Trophoblast cell (in vitro differentiated cells and primary cell): Measurements from ENCODE around the gene PAFAH1B2.

ENCODE experiments used
- DNase-seq, 2 donors: peaks; one replicate each; pipeline ENCODE4 v3.0.0-alpha.2; 2016
- H2AFZ ChIP-seq: 2 replicates; pipeline ENCODE4 v1.6.1; 2013; ENCODE audit warnings: low read length, moderate library complexity, mild to moderate bottlenecking; ENCODE audit not compliant: insufficient read depth, poor library complexity
- H2AK5ac ChIP-seq: 2 replicates; pipeline ENCODE4 v1.6.1; 2013; ENCODE audit warnings: mild to moderate bottlenecking, low read length
- H2BK120ac ChIP-seq: 2 replicates; pipeline ENCODE4 v1.6.1; 2013; ENCODE audit warnings: low read length, mild to moderate bottlenecking, moderate library complexity; ENCODE audit not compliant: insufficient read depth, poor library complexity
- H2BK12ac ChIP-seq: 2 replicates; pipeline ENCODE4 v1.6.1; 2013; ENCODE audit warnings: mild to moderate bottlenecking, low read length, moderate library complexity
- H2BK5ac ChIP-seq: 2 replicates; pipeline ENCODE4 v1.6.1; 2013; ENCODE audit warnings: low read length, low read depth, moderate library complexity, mild to moderate bottlenecking; ENCODE audit not compliant: poor library complexity
- H3K14ac ChIP-seq: 2 replicates; pipeline ENCODE4 v1.6.1; 2013; ENCODE audit warnings: mild to moderate bottlenecking, low read length
- H3K18ac ChIP-seq: 2 replicates; pipeline ENCODE4 v1.6.1; 2013; ENCODE audit warnings: mild to moderate bottlenecking, low read length
- H3K23ac ChIP-seq: 2 replicates; pipeline ENCODE4 v1.6.1; 2013; ENCODE audit warnings: low read length
- H3K27ac ChIP-seq: 2 replicates; pipeline ENCODE4 v1.5.1; 2013; ENCODE audit warnings: low read depth, mild to moderate bottlenecking, inconsistent platforms, low read length, moderate library complexity
- H3K27me3 ChIP-seq: 2 replicates; pipeline ENCODE4 v1.6.1; 2013; ENCODE audit warnings: inconsistent platforms, mild to moderate bottlenecking, low read length, moderate library complexity; ENCODE audit not compliant: insufficient read depth
- H3K36me3 ChIP-seq, 2 experiments: 1 replicate in 1 of 2; 2 replicates in 1 of 2; pipeline ENCODE4 v1.6.1; 2013; ENCODE audit warnings: low read length in 2 of 2, mild to moderate bottlenecking in 2 of 2, moderate library complexity in 1 of 2; ENCODE audit not compliant: insufficient read depth in 2 of 2, control insufficient read depth in 1 of 2
- H3K4ac ChIP-seq: 2 replicates; pipeline ENCODE4 v1.6.1; 2013; ENCODE audit warnings: low read depth, mild to moderate bottlenecking, low read length, moderate library complexity
- H3K4me1 ChIP-seq, 2 experiments: 1 replicate in 1 of 2; 2 replicates in 1 of 2; pipeline ENCODE4 v1.6.1; 2013; ENCODE audit warnings: low read length in 2 of 2, mild to moderate bottlenecking in 2 of 2, moderate library complexity in 1 of 2; ENCODE audit not compliant: insufficient read depth in 2 of 2, control insufficient read depth in 1 of 2
- H3K4me2 ChIP-seq: 2 replicates; pipeline ENCODE4 v1.6.1; 2013; ENCODE audit warnings: inconsistent platforms, mild to moderate bottlenecking, low read length, moderate library complexity
- H3K4me3 ChIP-seq: 2 replicates; pipeline ENCODE4 v1.5.1; 2013; ENCODE audit warnings: mild to moderate bottlenecking, low read depth, low read length, inconsistent platforms
- H3K79me1 ChIP-seq: one replicate; pipeline ENCODE4 v1.6.1; 2013; ENCODE audit warnings: low read length
- H3K79me2 ChIP-seq: 2 replicates; pipeline ENCODE4 v1.6.1; 2013; ENCODE audit warnings: low read length, mild to moderate bottlenecking; ENCODE audit not compliant: control insufficient read depth, insufficient read depth, poor library complexity
- H3K9ac ChIP-seq: 2 replicates; pipeline ENCODE4 v1.6.1; 2013; ENCODE audit warnings: mild to moderate bottlenecking, low read length
- H3K9me3 ChIP-seq: 2 replicates; pipeline ENCODE4 v1.6.1; 2013; ENCODE audit warnings: low read depth, mild to moderate bottlenecking, control low read depth, inconsistent platforms, low read length; ENCODE audit not compliant: insufficient read depth
- H4K12ac ChIP-seq: 2 replicates; pipeline ENCODE4 v1.6.1; 2013; ENCODE audit warnings: low read depth, mild to moderate bottlenecking, low read length, moderate library complexity
- H4K8ac ChIP-seq: 2 replicates; pipeline ENCODE4 v1.6.1; 2013; ENCODE audit warnings: low read depth, mild to moderate bottlenecking, low read length, moderate library complexity
- H4K91ac ChIP-seq: one replicate; pipeline ENCODE4 v1.6.1; 2013; ENCODE audit warnings: low read depth, mild to moderate bottlenecking, low read length, moderate library complexity
- WGBS: extraction: QIAGEN DNeasy Blood & Tissue Kit; methylation state at CpG from one replicate; pipeline ENCODE4 v1.1.7; 2013; ENCODE audit warnings: missing lambda C conversion rate; ENCODE audit not compliant: insufficient read length, insufficient coverage; ENCODE audit errors: extremely low coverage; 5-methylcytosine and 5-hydroxymethylcytosine counted together

PAFAH1B2 gene

GRCh38 chr11:117097014-117097388 is 47.1 kb upstream of the PAFAH1B2 start:
- H2BK120ac ChIP-seq = no peak overlapping the region
- H3K9me3 ChIP-seq = no peaks in the 10 kb centered on the region
- H3K4me2 ChIP-seq = peak overlapping the region; percentile 100
- H4K12ac ChIP-seq = no peak overlapping the region
- WGBS = no CpG with 5 or more reads among the region's 6 CpGs
- no peaks in the 10 kb centered on the region for H3K36me3 ChIP-seq
- H3K4me3 ChIP-seq = no peak overlapping the region
- H3K4me1 ChIP-seq = peaks cover 8 to 18% of the 10 kb centered on the region in 2 experiments
- peak in 1 of 2 donors; percentile 52 for DNase-seq
- H2AFZ ChIP-seq = no peak overlapping the region
- peaks cover 10% of the 10 kb centered on the region for H3K79me2 ChIP-seq
- H2BK12ac ChIP-seq = no peak overlapping the region
- no peak overlapping the region for H4K91ac ChIP-seq
- no peaks in the 10 kb centered on the region for H3K27me3 ChIP-seq
- no peak overlapping the region for H2BK5ac ChIP-seq
- H2AK5ac ChIP-seq = no peak overlapping the region
- no peak overlapping the region for H3K14ac ChIP-seq
- H3K18ac ChIP-seq = no peak overlapping the region
- no peak overlapping the region for H3K9ac ChIP-seq
- H3K79me1 ChIP-seq = peaks cover 10% of the 10 kb centered on the region
- no peak overlapping the region for H3K4ac ChIP-seq
- H3K23ac ChIP-seq = no peak overlapping the region
- H4K8ac ChIP-seq = no peak overlapping the region
- no peak overlapping the region for H3K27ac ChIP-seq

- WGBS = no CpG with 5 or more reads among the region's 65 CpGs
- Histone ChIP-seq H3K4me1 (peaks cover 8 to 18% of the 10 kb centered on the region in 2 experiments), H3K36me3 (no peaks in the 10 kb centered on the region), H3K79me1 (peaks cover 10% of the 10 kb centered on the region), H3K18ac (peak overlapping the region; percentile 98), H3K79me2 (peaks cover 10% of the 10 kb centered on the region), H2BK5ac (peak overlapping the region; percentile 94), H3K27me3 (no peaks in the 10 kb centered on the region), H3K4me3 (peak overlapping the region; percentile 94), H2BK120ac (peak overlapping the region; percentile 90), H2AFZ (peak overlapping the region; percentile 98), H3K9me3 (no peaks in the 10 kb centered on the region), H3K4ac (peak overlapping the region; percentile 96), H4K91ac (peak overlapping the region; percentile 97), H3K9ac (peak overlapping the region; percentile 78), H3K27ac (peak overlapping the region; percentile 79), H4K12ac (peak overlapping the region; percentile 88), H4K8ac (peak overlapping the region; percentile 91), H3K14ac (peak overlapping the region; percentile 97), H2AK5ac (peak overlapping the region; percentile 92), H3K23ac (no peak overlapping the region), H3K4me2 (peak overlapping the region; percentile 100), H2BK12ac (peak overlapping the region; percentile 82)
- peak; percentile 17 to 54 for DNase-seq
Observed at GRCh38 chr11:117097389-117098268, 46.5 kb upstream of the PAFAH1B2 start.

GRCh38 chr11:117098269-117099232 is 45.5 kb upstream of the PAFAH1B2 start, which contains the start of gene SIK3:
SIK3 (minus strand) TSS chr11:117098428; CDS start chr11:117098415, 13 bp downstream.
- peak within 1 kb of the TSS; percentile 97 for H3K14ac ChIP-seq
- H3K4me3 ChIP-seq = peak within 1 kb of the TSS; percentile 94
- peak within 1 kb of the TSS; percentile 92 for H2AK5ac ChIP-seq
- peak within 1 kb of the TSS; percentile 100 for H3K4me2 ChIP-seq
- H2AFZ ChIP-seq = peak within 1 kb of the TSS; percentile 98
- no peaks in the 10 kb centered on the region for H3K27me3 ChIP-seq
- peak within 1 kb of the TSS; percentile 96 for H3K4ac ChIP-seq
- H3K79me2 ChIP-seq = peaks cover 10% of the 10 kb centered on the region
- peak within 1 kb of the TSS; percentile 91 for H4K8ac ChIP-seq
- H3K23ac ChIP-seq = peak within 1 kb of the TSS; percentile 58
- peak within 1 kb of the TSS; percentile 98 for H3K18ac ChIP-seq
- peaks cover 8 to 18% of the 10 kb centered on the region in 2 experiments for H3K4me1 ChIP-seq
- H3K79me1 ChIP-seq = peaks cover 10% of the 10 kb centered on the region
- H4K12ac ChIP-seq = peak within 1 kb of the TSS; percentile 88
- peak within 1 kb of the TSS; percentile 97 for H4K91ac ChIP-seq
- peak within 1 kb of the TSS; percentile 79 for H3K27ac ChIP-seq
- H2BK120ac ChIP-seq = peak within 1 kb of the TSS; percentile 90
- no peaks in the 10 kb centered on the region for H3K36me3 ChIP-seq
- peak; percentile 94 to 99 for DNase-seq
- H3K9ac ChIP-seq = peak within 1 kb of the TSS; percentile 78
- H3K9me3 ChIP-seq = no peaks in the 10 kb centered on the region
- H2BK12ac ChIP-seq = peak within 1 kb of the TSS; percentile 82
- no CpG with 5 or more reads among the region's 78 CpGs for WGBS
- H2BK5ac ChIP-seq = peak within 1 kb of the TSS; percentile 94

- Histone ChIP-seq H3K18ac (no peak overlapping the region), H3K79me1 (peaks cover 10% of the 10 kb centered on the region), H3K27ac (no peak overlapping the region), H3K4me3 (no peak overlapping the region), H4K8ac (no peak overlapping the region), H3K9me3 (no peaks in the 10 kb centered on the region), H3K4ac (no peak overlapping the region), H2BK120ac (no peak overlapping the region), H3K14ac (no peak overlapping the region), H3K79me2 (peaks cover 10% of the 10 kb centered on the region), H4K12ac (no peak overlapping the region), H2AFZ (no peak overlapping the region), H3K4me1 (peaks cover 8 to 16% of the 10 kb centered on the region in 2 experiments), H3K4me2 (no peak overlapping the region), H2AK5ac (no peak overlapping the region), H3K9ac (no peak overlapping the region), H4K91ac (no peak overlapping the region), H3K36me3 (no peaks in the 10 kb centered on the region), H3K27me3 (no peaks in the 10 kb centered on the region), H2BK12ac (no peak overlapping the region), H3K23ac (no peak overlapping the region), H2BK5ac (no peak overlapping the region)
- no CpG with 5 or more reads among the region's 2 CpGs for WGBS
- DNase-seq = no peak
Observed at GRCh38 chr11:117099696-117100095, 44.4 kb upstream of the PAFAH1B2 start.
